Uterus (tissue), 4 donors: ENCODE results near the gene SYT2. TPM values are rescaled to one million over a fixed set of nuclear protein-coding genes. Genes with fewer than 3 reads are reported as not detected.
"Not testable (repeated sequence)": the region's sequence is repeated elsewhere in the genome, so short reads cannot be mapped to it uniquely, and the experiment has no call there.

ENCODE experiments used
- DNase-seq, 2 donors: peaks; one replicate each; pipeline ENCODE4 v3.0.0-alpha.2; 2019 to 2020
- H3K27ac ChIP-seq, 2 donors: fragments of 200-600 bp; sonication (generic); 1 replicate in 1 of 2; 2 replicates in 1 of 2; pipeline ENCODE4 v1.5.1; 2016 to 2018
- H3K27me3 ChIP-seq, 2 donors: fragments of 200-600 bp; sonication (generic); one replicate each; pipeline ENCODE4 v1.5.1; 2018 to 2019; ENCODE audit warnings: control low read depth in 1 of 2
- H3K36me3 ChIP-seq, 2 donors: fragments of 200-600 bp; sonication (generic); one replicate each; pipeline ENCODE4 v1.5.1; 2019; ENCODE audit warnings: control low read depth in 1 of 2
- H3K4me1 ChIP-seq, 2 donors: fragments of 200-600 bp; sonication (generic); one replicate each; pipeline ENCODE4 v1.5.1; 2018 to 2019; ENCODE audit warnings: control low read depth in 1 of 2
- H3K4me3 ChIP-seq, 2 donors: fragments of 200-600 bp; sonication (generic); 1 replicate in 1 of 2; 2 replicates in 1 of 2; pipeline ENCODE4 v1.5.1; 2018 to 2019; ENCODE audit warnings: mild to moderate bottlenecking in 1 of 2
- H3K9me3 ChIP-seq, 2 donors: fragments of 200-600 bp; sonication (generic); one replicate each; pipeline ENCODE4 v1.5.1; 2019; ENCODE audit warnings: control low read depth in 1 of 2
- CTCF ChIP-seq, 4 experiments: fragments of 200-600 bp in 2 of 4; fragments of 450-650 bp in 2 of 4; sonication (generic) in 2 of 4; IDR thresholded peaks; one replicate each; pipeline ENCODE4 v1.5.1; 2016 to 2019; ENCODE audit warnings: antibody characterized with exemption in 4 of 4, mild to moderate bottlenecking in 2 of 4, moderate library complexity in 1 of 4
- POLR2A ChIP-seq, 2 donors: fragments of 450-650 bp; IDR thresholded peaks; one replicate each; pipeline ENCODE4 v1.6.1; 2016; ENCODE audit warnings: antibody characterized with exemption in 2 of 2, mild to moderate bottlenecking in 1 of 2, moderate library complexity in 1 of 2
- intact Hi-C: fragments of 100-400 bp; cut with DNase I; formaldehyde crosslinking; loops from one replicate; pipeline ENCODE4 v1.15.1; 2023; ENCODE audit warnings: low total_unique reads
- total RNA-seq, 4 donors: library from RNA; depleted of rRNA in 3 of 4; stranded (reverse); fragments of >200 nt in 3 of 4; gene quantifications; one replicate each; pipeline versions ENCODE4 v1.1.0 to v1.2.4, GENCODE V29; 2014 to 2023
- donor health status: DM: yes; HTN: yes; CAD: no.

Gene SYT2
- total RNA-seq, 4 donors from 2014 or later, result 1.1 TPM; not detected in 3

- no peak for DNase-seq
- peak overlapping the region; percentile 87 to 100 for H3K27ac ChIP-seq
- H3K27me3 ChIP-seq, result no peaks in the 10 kb centered on the region
- H3K9me3 ChIP-seq, result no peaks in the 10 kb centered on the region
- no peak overlapping the region for H3K4me3 ChIP-seq
- intact Hi-C loops, result no loop called here
- TF ChIP-seq POLR2A (IDR thresholded peaks at IDR 0.05) (no peak), CTCF (IDR thresholded peaks at IDR 0.05) (peak in 1 of 4 experiments; percentile 11)
- H3K4me1 ChIP-seq, result peaks cover 23 to 28% of the 10 kb centered on the region in 2 donors
- H3K36me3 ChIP-seq, result no peaks in the 10 kb centered on the region
These were observed 148.4 kb downstream of the SYT2 start for GRCh38 chr1:202561726-202562443.

GRCh38 chr1:202561240-202561639 lies 149.0 kb downstream of the SYT2 start:
- H3K4me3 ChIP-seq, result no peak overlapping the region
- intact Hi-C loops, result no loop called here
- H3K4me1 ChIP-seq, result peaks cover 23 to 28% of the 10 kb centered on the region in 2 donors
- TF ChIP-seq POLR2A (IDR thresholded peaks at IDR 0.05), result no peak
- no peak for TF ChIP-seq CTCF (IDR thresholded peaks at IDR 0.05)
- no peaks in the 10 kb centered on the region for H3K9me3 ChIP-seq
- H3K27me3 ChIP-seq, result no peaks in the 10 kb centered on the region
- no peak for DNase-seq
- peak overlapping the region; percentile 87 to 100 for H3K27ac ChIP-seq
- H3K36me3 ChIP-seq, result no peaks in the 10 kb centered on the region

- H3K4me3 ChIP-seq, H3K36me3 ChIP-seq, DNase-seq, H3K9me3 ChIP-seq, H3K27me3 ChIP-seq, intact Hi-C loops: not testable (repeated sequence)
- H3K27ac ChIP-seq, result peak overlapping the region; percentile 71
- peaks cover 7 to 13% of the 10 kb centered on the region in 2 donors for H3K4me1 ChIP-seq
These were observed 152.6 kb downstream of the SYT2 start for GRCh38 chr1:202557662-202558061.

GRCh38 chr1:202556037-202556436 lies 154.2 kb downstream of the SYT2 start:
- intact Hi-C loops, H3K36me3 ChIP-seq, H3K9me3 ChIP-seq, DNase-seq, H3K4me3 ChIP-seq, H3K27me3 ChIP-seq: not testable (repeated sequence)
- Histone ChIP-seq H3K4me1 (peaks cover 7 to 12% of the 10 kb centered on the region in 2 donors), H3K27ac (peak overlapping the region; percentile 71)

- H3K9me3 ChIP-seq, H3K4me3 ChIP-seq, intact Hi-C loops, DNase-seq, H3K27me3 ChIP-seq, H3K36me3 ChIP-seq: not testable (repeated sequence)
- peak overlapping the region; percentile 71 to 99 for H3K27ac ChIP-seq
- peaks cover 7 to 12% of the 10 kb centered on the region in 2 donors for H3K4me1 ChIP-seq
These were observed 155.6 kb downstream of the SYT2 start for GRCh38 chr1:202554619-202555018.

GRCh38 chr1:202553560-202554038 lies 156.7 kb downstream of the SYT2 start:
- Histone ChIP-seq H3K4me1 (peaks cover 7 to 8% of the 10 kb centered on the region in 2 donors), H3K9me3 (no peaks in the 10 kb centered on the region), H3K27me3 (no peaks in the 10 kb centered on the region), H3K27ac (peak overlapping the region; percentile 71 to 99), H3K36me3 (no peaks in the 10 kb centered on the region), H3K4me3 (no peak overlapping the region)
- intact Hi-C loops, result no loop called here
- TF ChIP-seq POLR2A (IDR thresholded peaks at IDR 0.05) (peak in 1 of 2 donors; percentile 16), CTCF (IDR thresholded peaks at IDR 0.05) (no peak)
- DNase-seq, result peak in 1 of 2 donors; percentile 69

GRCh38 chr1:202553078-202553477 lies 157.2 kb downstream of the SYT2 start:
- H3K4me1 ChIP-seq, H3K9me3 ChIP-seq, H3K4me3 ChIP-seq, H3K36me3 ChIP-seq, H3K27me3 ChIP-seq, DNase-seq, intact Hi-C loops: not testable (repeated sequence)
- peak overlapping the region; percentile 71 to 99 for H3K27ac ChIP-seq

- H3K4me3 ChIP-seq, H3K36me3 ChIP-seq, H3K4me1 ChIP-seq, intact Hi-C loops, DNase-seq, H3K27me3 ChIP-seq, H3K9me3 ChIP-seq: not testable (repeated sequence)
- peak overlapping the region; percentile 71 to 99 for H3K27ac ChIP-seq
These were observed 157.6 kb downstream of the SYT2 start for GRCh38 chr1:202552615-202553014.
